K562 (cell line): ENCODE measurements around the gene SPATA20.

Experiments used
- DIDO1 ChIP-seq: fragments of 450-650 bp; IDR thresholded peaks from 2 replicates; pipeline ENCODE4 v1.6.1; 2016; ENCODE audit warnings: low read depth, missing biosample characterization, missing genetic modification characterization
- KAT8 ChIP-seq: fragments of 450-650 bp; IDR thresholded peaks from 2 replicates; pipeline ENCODE4 v1.6.1; 2016; ENCODE audit warnings: low read depth, mild to moderate bottlenecking
- LCOR ChIP-seq: sonication (generic); formaldehyde crosslinking; IDR thresholded peaks from 2 replicates; pipeline ENCODE4 v1.8.0; 2022; ENCODE audit warnings: mild to moderate bottlenecking, missing genetic modification reagents
- POLR3A ChIP-seq: IDR thresholded peaks from 2 replicates; pipeline ENCODE4 v1.6.1; 2011; ENCODE audit warnings: borderline replicate concordance, mild to moderate bottlenecking, moderate library complexity; ENCODE audit not compliant: insufficient read length, insufficient read depth; ENCODE audit errors: extremely low read depth
- SIRT6 ChIP-seq: IDR thresholded peaks from one replicate; pipeline ENCODE4 v1.6.1; 2012; ENCODE audit warnings: low read depth, mild to moderate bottlenecking, control low read depth, inconsistent platforms, low read length, moderate library complexity
- ZC3H11A ChIP-seq: IDR thresholded peaks from 2 replicates; pipeline ENCODE4 v1.6.1; 2012; ENCODE audit warnings: low read depth, low read length, improper control_type of control experiment
- ZKSCAN1 ChIP-seq: fragments of 150-350 bp; IDR thresholded peaks from 2 replicates; pipeline ENCODE4 v1.6.1; 2016; ENCODE audit warnings: low read depth, low read length
- ZSCAN32 ChIP-seq: fragments of 450-650 bp; formaldehyde crosslinking; IDR thresholded peaks from 2 replicates; pipeline ENCODE4 v1.4.0; 2020; ENCODE audit warnings: mild to moderate bottlenecking, moderate library complexity
- TF ChIP-seq, protein P1 (sequence below), 2 experiments: IDR thresholded peaks; 2 replicates each; pipeline ENCODE4 v1.6.1; 2012; ENCODE audit warnings: improper control_type of control experiment in 2 of 2, low read depth in 2 of 2, low read length in 2 of 2, borderline replicate concordance in 1 of 2
- TF ChIP-seq, protein P2 (sequence below), 3 experiments: IDR thresholded peaks in 2 of 3; conservative IDR thresholded peaks in 1 of 3; 2 replicates each; pipeline ENCODE4 v1.5.1; 2011 to 2012; ENCODE audit warnings: low read length in 3 of 3, mild to moderate bottlenecking in 3 of 3, control low read depth in 2 of 3, improper control_type of control experiment in 1 of 3, inconsistent platforms in 1 of 3, low read depth in 1 of 3, mixed read lengths in 1 of 3, moderate library complexity in 1 of 3; ENCODE audit not compliant: insufficient read depth in 2 of 3
- TF ChIP-seq, protein P3 (sequence below), 2 experiments: fragments of 450-650 bp in 1 of 2; sonication (generic) in 1 of 2; formaldehyde crosslinking in 1 of 2; IDR thresholded peaks in 1 of 2; conservative IDR thresholded peaks in 1 of 2; 2 replicates each; pipeline versions ENCODE4 v1.6.1 to v1.8.1; 2016 to 2023; ENCODE audit warnings: mild to moderate bottlenecking in 2 of 2, moderate library complexity in 2 of 2, inconsistent platforms in 1 of 2, missing genetic modification reagents in 1 of 2

DNA sequence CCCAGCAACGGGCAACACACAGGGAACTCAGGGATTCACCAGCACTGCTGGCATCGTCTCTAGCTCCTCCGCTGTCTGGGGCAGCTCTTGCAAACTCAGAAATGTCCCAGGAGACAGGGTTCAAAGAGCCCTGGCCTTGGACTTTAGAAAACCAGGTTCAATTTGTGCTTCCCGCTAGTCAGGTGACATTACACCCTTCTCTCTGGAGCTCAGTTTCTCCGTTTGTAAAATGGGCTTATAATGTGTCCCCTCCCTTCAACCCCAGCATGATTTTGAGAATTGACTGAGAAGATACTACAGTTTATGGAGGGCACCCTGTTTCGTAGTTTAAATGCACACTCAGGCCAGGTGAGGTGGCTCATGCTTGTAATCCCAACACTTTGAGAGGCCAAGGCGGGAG is 40.7 kb upstream of the SPATA20 start:
- TF ChIP-seq, protein P1, sequence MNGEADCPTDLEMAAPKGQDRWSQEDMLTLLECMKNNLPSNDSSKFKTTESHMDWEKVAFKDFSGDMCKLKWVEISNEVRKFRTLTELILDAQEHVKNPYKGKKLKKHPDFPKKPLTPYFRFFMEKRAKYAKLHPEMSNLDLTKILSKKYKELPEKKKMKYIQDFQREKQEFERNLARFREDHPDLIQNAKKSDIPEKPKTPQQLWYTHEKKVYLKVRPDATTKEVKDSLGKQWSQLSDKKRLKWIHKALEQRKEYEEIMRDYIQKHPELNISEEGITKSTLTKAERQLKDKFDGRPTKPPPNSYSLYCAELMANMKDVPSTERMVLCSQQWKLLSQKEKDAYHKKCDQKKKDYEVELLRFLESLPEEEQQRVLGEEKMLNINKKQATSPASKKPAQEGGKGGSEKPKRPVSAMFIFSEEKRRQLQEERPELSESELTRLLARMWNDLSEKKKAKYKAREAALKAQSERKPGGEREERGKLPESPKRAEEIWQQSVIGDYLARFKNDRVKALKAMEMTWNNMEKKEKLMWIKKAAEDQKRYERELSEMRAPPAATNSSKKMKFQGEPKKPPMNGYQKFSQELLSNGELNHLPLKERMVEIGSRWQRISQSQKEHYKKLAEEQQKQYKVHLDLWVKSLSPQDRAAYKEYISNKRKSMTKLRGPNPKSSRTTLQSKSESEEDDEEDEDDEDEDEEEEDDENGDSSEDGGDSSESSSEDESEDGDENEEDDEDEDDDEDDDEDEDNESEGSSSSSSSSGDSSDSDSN (IDR thresholded peaks at IDR 0.05; ENCODE audit: borderline replicate concordance in 1 of 2, low read depth in 2 of 2, low read length in 2 of 2): no peak
- TF ChIP-seq LCOR (CRISPR knock-in tag): no peak
- no peak for TF ChIP-seq ZSCAN32 (CRISPR knock-in tag)
- TF ChIP-seq ZC3H11A: no peak
- no peak for TF ChIP-seq POLR3A
- TF ChIP-seq SIRT6: no peak
- TF ChIP-seq KAT8: no peak
- TF ChIP-seq DIDO1: no peak
- TF ChIP-seq, protein P2, sequence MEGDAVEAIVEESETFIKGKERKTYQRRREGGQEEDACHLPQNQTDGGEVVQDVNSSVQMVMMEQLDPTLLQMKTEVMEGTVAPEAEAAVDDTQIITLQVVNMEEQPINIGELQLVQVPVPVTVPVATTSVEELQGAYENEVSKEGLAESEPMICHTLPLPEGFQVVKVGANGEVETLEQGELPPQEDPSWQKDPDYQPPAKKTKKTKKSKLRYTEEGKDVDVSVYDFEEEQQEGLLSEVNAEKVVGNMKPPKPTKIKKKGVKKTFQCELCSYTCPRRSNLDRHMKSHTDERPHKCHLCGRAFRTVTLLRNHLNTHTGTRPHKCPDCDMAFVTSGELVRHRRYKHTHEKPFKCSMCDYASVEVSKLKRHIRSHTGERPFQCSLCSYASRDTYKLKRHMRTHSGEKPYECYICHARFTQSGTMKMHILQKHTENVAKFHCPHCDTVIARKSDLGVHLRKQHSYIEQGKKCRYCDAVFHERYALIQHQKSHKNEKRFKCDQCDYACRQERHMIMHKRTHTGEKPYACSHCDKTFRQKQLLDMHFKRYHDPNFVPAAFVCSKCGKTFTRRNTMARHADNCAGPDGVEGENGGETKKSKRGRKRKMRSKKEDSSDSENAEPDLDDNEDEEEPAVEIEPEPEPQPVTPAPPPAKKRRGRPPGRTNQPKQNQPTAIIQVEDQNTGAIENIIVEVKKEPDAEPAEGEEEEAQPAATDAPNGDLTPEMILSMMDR (IDR thresholded peaks at IDR 0.05 in 2 of 3, conservative IDR thresholded peaks at IDR 0.05 in 1 of 3; ENCODE audit: insufficient read depth in 2 of 3, low read depth in 1 of 3, low read length in 3 of 3): no peak
- TF ChIP-seq ZKSCAN1: no peak
- TF ChIP-seq, protein P3, sequence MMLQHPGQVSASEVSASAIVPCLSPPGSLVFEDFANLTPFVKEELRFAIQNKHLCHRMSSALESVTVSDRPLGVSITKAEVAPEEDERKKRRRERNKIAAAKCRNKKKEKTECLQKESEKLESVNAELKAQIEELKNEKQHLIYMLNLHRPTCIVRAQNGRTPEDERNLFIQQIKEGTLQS (IDR thresholded peaks at IDR 0.05): no peak
- TF ChIP-seq, protein P3 (CRISPR knock-in tag; conservative IDR thresholded peaks at IDR 0.05): no peak
